ENCODE results near the gene BRAT1.

BRAT1 gene

GRCh38 chr7:2546776-2547586, 8.3 kb downstream of the BRAT1 start:
- no peaks in the 10 kb centered on the region for H3F3A ChIP-seq (ENCODE audit: insufficient read depth, low read length)
- no peaks in the 10 kb centered on the region for H3K9me3 ChIP-seq (ENCODE audit: low read length)
- H3K79me2 ChIP-seq (ENCODE audit: insufficient read depth, low read length), result no peaks in the 10 kb centered on the region
- H3K9ac ChIP-seq (ENCODE audit: low read length), result no peak overlapping the region
- no peaks in the 10 kb centered on the region for H3K27me3 ChIP-seq (ENCODE audit: insufficient read depth, low read length)
- TF ChIP-seq EZH2 (IDR thresholded peaks at IDR 0.05; ENCODE audit: borderline replicate concordance, low read length), result no peak
- TF ChIP-seq CTCF (IDR thresholded peaks at IDR 0.05; ENCODE audit: low read length), result no peak
- no peak overlapping the region for H3K4me3 ChIP-seq (ENCODE audit: low read depth, low read length, poor library complexity, severe bottlenecking)
- no peak overlapping the region for H3K27ac ChIP-seq (ENCODE audit: low read depth, low read length, poor library complexity, severe bottlenecking)
- H2AFZ ChIP-seq (ENCODE audit: low read length), result no peak overlapping the region
- peaks cover 61% of the 10 kb centered on the region for H3K36me3 ChIP-seq (ENCODE audit: insufficient read depth, low read length)
- no peaks in the 10 kb centered on the region for H3K4me1 ChIP-seq (ENCODE audit: insufficient read depth, low read length, severe bottlenecking)
- no peaks in the 10 kb centered on the region for H3K9me2 ChIP-seq (ENCODE audit: low read depth, low read length)
- no peak overlapping the region for H3K4me2 ChIP-seq (ENCODE audit: low read length)
- no peaks in the 10 kb centered on the region for H4K20me1 ChIP-seq (ENCODE audit: insufficient read depth, low read length)

GRCh38 chr7:2545746-2546425, 9.4 kb downstream of the BRAT1 start:
- Histone ChIP-seq H4K20me1 (ENCODE audit: insufficient read depth, low read length) (no peaks in the 10 kb centered on the region), H2AFZ (ENCODE audit: low read length) (no peak overlapping the region), H3K4me1 (ENCODE audit: insufficient read depth, low read length, severe bottlenecking) (no peaks in the 10 kb centered on the region), H3K27me3 (ENCODE audit: insufficient read depth, low read length) (no peaks in the 10 kb centered on the region), H3K27ac (ENCODE audit: low read depth, low read length, poor library complexity, severe bottlenecking) (no peak overlapping the region), H3K9me2 (ENCODE audit: low read depth, low read length) (no peaks in the 10 kb centered on the region), H3K4me2 (ENCODE audit: low read length) (no peak overlapping the region), H3F3A (ENCODE audit: insufficient read depth, low read length) (no peaks in the 10 kb centered on the region), H3K9ac (ENCODE audit: low read length) (no peak overlapping the region), H3K4me3 (ENCODE audit: low read depth, low read length, poor library complexity, severe bottlenecking) (no peak overlapping the region), H3K36me3 (ENCODE audit: insufficient read depth, low read length) (peaks cover 69% of the 10 kb centered on the region), H3K79me2 (ENCODE audit: insufficient read depth, low read length) (no peaks in the 10 kb centered on the region), H3K9me3 (ENCODE audit: low read length) (no peaks in the 10 kb centered on the region)
- no peak for TF ChIP-seq CTCF (IDR thresholded peaks at IDR 0.05; ENCODE audit: low read length)
- no peak for TF ChIP-seq EZH2 (IDR thresholded peaks at IDR 0.05; ENCODE audit: borderline replicate concordance, low read length)

GRCh38 chr7:2544541-2545188, 10.7 kb downstream of the BRAT1 start:
- Histone ChIP-seq H3K9me2 (ENCODE audit: low read depth, low read length) (no peaks in the 10 kb centered on the region), H3K4me1 (ENCODE audit: insufficient read depth, low read length, severe bottlenecking) (no peaks in the 10 kb centered on the region), H3K4me2 (ENCODE audit: low read length) (no peak overlapping the region), H3K9me3 (ENCODE audit: low read length) (no peaks in the 10 kb centered on the region), H3K9ac (ENCODE audit: low read length) (no peak overlapping the region), H3K36me3 (ENCODE audit: insufficient read depth, low read length) (peaks cover 69% of the 10 kb centered on the region), H3K4me3 (ENCODE audit: low read depth, low read length, poor library complexity, severe bottlenecking) (no peak overlapping the region), H3K27ac (ENCODE audit: low read depth, low read length, poor library complexity, severe bottlenecking) (no peak overlapping the region), H3F3A (ENCODE audit: insufficient read depth, low read length) (no peaks in the 10 kb centered on the region), H2AFZ (ENCODE audit: low read length) (no peak overlapping the region), H3K79me2 (ENCODE audit: insufficient read depth, low read length) (no peaks in the 10 kb centered on the region), H4K20me1 (ENCODE audit: insufficient read depth, low read length) (no peaks in the 10 kb centered on the region), H3K27me3 (ENCODE audit: insufficient read depth, low read length) (no peaks in the 10 kb centered on the region)
- TF ChIP-seq EZH2 (IDR thresholded peaks at IDR 0.05; ENCODE audit: borderline replicate concordance, low read length), result no peak
- TF ChIP-seq CTCF (IDR thresholded peaks at IDR 0.05; ENCODE audit: low read length), result no peak
